GM12878 (cell line): Measurements from ENCODE around the gene PLXND1. TPM values are rescaled to one million over a fixed set of nuclear protein-coding genes. Genes with fewer than 3 reads are reported as not detected.

ENCODE experiments used
- ATAC-seq: fragments of 200-7000 bp; cut with Tn5 transposase; 3 replicates; pipeline ENCODE4 v1.9.1; 2020; ENCODE audit warnings: mild to moderate bottlenecking, moderate library complexity
- BruUV-seq: library from RNA; stranded (reverse); fragments of 400-500 nt; replicated peaks from 2 replicates; lab custom pipeline; 2021; lab: Mats Ljungman, UMichigan
- CTCF ChIA-PET: fragments of 300-600 bp; sonication (Branson Sonifier 250); formaldehyde crosslinking; extraction: SDS; loops from one replicate; lab custom pipeline; 2021; ENCODE audit warnings: inconsistent platforms; lab: Yijun Ruan, JAX
- POLR2A ChIA-PET: fragments of 350-600 bp; formaldehyde crosslinking; extraction: SDS; loops from one replicate; lab custom pipeline; 2021; ENCODE audit warnings: inconsistent platforms; lab: Charles Lee
- RAD21 ChIA-PET: fragments of 300-600 bp; sonication (Branson Sonifier 250); formaldehyde crosslinking; loops from one replicate; lab custom pipeline; 2023; ENCODE audit warnings: antibody characterized with exemption; ENCODE audit not compliant: unreplicated experiment; lab: Charles Lee
- SMC1A ChIA-PET: fragments of 300-600 bp; sonication (Branson Sonifier 250); formaldehyde crosslinking; loops from one replicate; lab custom pipeline; 2023; ENCODE audit not compliant: unreplicated experiment, uncharacterized antibody; lab: Charles Lee
- DNase-seq: peaks from one replicate; pipeline ENCODE4 v3.0.0-alpha.2; 2011; ENCODE audit warnings: low read depth, low spot score
- FAIRE-seq: peaks from 3 replicates; lab custom pipeline; 2011; peaks lifted over from hg19 to GRCh38; lab: Jason Lieb, UNC
- H2AFZ ChIP-seq: 2 replicates; pipeline ENCODE4 v1.6.0; 2011; ENCODE audit warnings: low read depth, low read length, control low read depth; ENCODE audit not compliant: control insufficient read depth
- H3K27ac ChIP-seq: 2 replicates; pipeline ENCODE4 v1.5.1; 2011; ENCODE audit warnings: control low read depth; ENCODE audit not compliant: control insufficient read depth, insufficient read depth
- H3K27me3 ChIP-seq, 2 experiments: replicated peaks in 1 of 2; 2 replicates each; pipeline versions ENCODE4 v1.6.0 to v1.6.1; 2011; ENCODE audit warnings: low read length in 1 of 2; ENCODE audit not compliant: control insufficient read depth in 2 of 2, insufficient read depth in 2 of 2
- H3K36me3 ChIP-seq, 2 experiments: 2 replicates each; pipeline ENCODE4 v1.5.1; 2011; ENCODE audit warnings: low read length in 1 of 2; ENCODE audit not compliant: control insufficient read depth in 2 of 2, insufficient read depth in 2 of 2
- H3K4me1 ChIP-seq: 2 replicates; pipeline ENCODE4 v1.6.1; 2011; ENCODE audit warnings: mild to moderate bottlenecking, low read length, moderate library complexity, mixed read lengths; ENCODE audit not compliant: control insufficient read depth, insufficient read depth
- H3K4me2 ChIP-seq: 2 replicates; pipeline ENCODE4 v1.6.0; 2011; ENCODE audit warnings: control low read depth; ENCODE audit not compliant: control insufficient read depth, insufficient read depth
- H3K4me3 ChIP-seq: fragments of 200-600 bp; sonication (generic); 2 replicates; pipeline ENCODE4 v1.5.1; 2016
- H3K79me2 ChIP-seq: 2 replicates; pipeline ENCODE4 v1.6.0; 2011; ENCODE audit warnings: low read length; ENCODE audit not compliant: control insufficient read depth, insufficient read depth
- H3K9ac ChIP-seq: 2 replicates; pipeline ENCODE4 v1.8.0; 2011; ENCODE audit warnings: low read length, control low read depth, mixed read lengths; ENCODE audit not compliant: control insufficient read depth, insufficient read depth
- H3K9me3 ChIP-seq: replicated peaks from 3 replicates; pipeline ENCODE4 v1.5.1; 2011; ENCODE audit warnings: mild to moderate bottlenecking, low read length; ENCODE audit not compliant: control insufficient read depth, insufficient read depth
- H4K20me1 ChIP-seq: 2 replicates; pipeline ENCODE4 v1.6.0; 2011; ENCODE audit not compliant: control insufficient read depth, insufficient read depth
- CEBPZ ChIP-seq: fragments of 150-350 bp; IDR thresholded peaks from 2 replicates; pipeline ENCODE4 v1.6.1; 2016; ENCODE audit warnings: low read depth, low read length
- CREB1 ChIP-seq: IDR thresholded peaks from 2 replicates; pipeline ENCODE4 v1.6.1; 2012; ENCODE audit warnings: low read depth, mild to moderate bottlenecking, inconsistent platforms
- CTCF ChIP-seq, 3 experiments: IDR thresholded peaks in 2 of 3; conservative IDR thresholded peaks in 1 of 3; 2 replicates each; pipeline ENCODE4 v1.5.1; 2011; ENCODE audit warnings: low read depth in 3 of 3, low read length in 3 of 3, mild to moderate bottlenecking in 3 of 3, control low read depth in 2 of 3, moderate library complexity in 2 of 3, inconsistent platforms in 1 of 3, mixed read lengths in 1 of 3; ENCODE audit not compliant: control insufficient read depth in 2 of 3, insufficient read depth in 1 of 3; ENCODE audit errors: extremely low read depth in 1 of 3
- E4F1 ChIP-seq: fragments of 450-650 bp; IDR thresholded peaks from 2 replicates; pipeline ENCODE4 v1.6.1; 2018; ENCODE audit warnings: borderline replicate concordance, mild to moderate bottlenecking; ENCODE audit not compliant: partially characterized antibody
- KAT2A ChIP-seq: conservative IDR thresholded peaks from 2 replicates; pipeline ENCODE4 v1.6.1; 2011; ENCODE audit warnings: low read depth, low read length; ENCODE audit not compliant: control insufficient read depth
- KDM1A ChIP-seq: fragments of 200-600 bp; sonication (generic); IDR thresholded peaks from 2 replicates; pipeline ENCODE4 v1.6.1; 2016; ENCODE audit warnings: borderline replicate concordance
- MEF2A ChIP-seq: IDR thresholded peaks from 2 replicates; pipeline ENCODE4 v1.6.1; 2011; ENCODE audit warnings: low read depth, mild to moderate bottlenecking, low read length, moderate library complexity; ENCODE audit not compliant: insufficient read depth
- PKNOX1 ChIP-seq: fragments of 450-650 bp; IDR thresholded peaks from 2 replicates; pipeline ENCODE4 v1.6.1; 2016; ENCODE audit warnings: mild to moderate bottlenecking
- SMAD5 ChIP-seq: IDR thresholded peaks from 2 replicates; pipeline ENCODE4 v1.6.1; 2016; ENCODE audit warnings: antibody characterized with exemption, low read depth
- ZNF622 ChIP-seq: fragments of 450-650 bp; IDR thresholded peaks from 2 replicates; pipeline ENCODE4 v1.6.1; 2017; ENCODE audit warnings: mild to moderate bottlenecking, inconsistent platforms
- ZNF687 ChIP-seq: fragments of 450-650 bp; IDR thresholded peaks from 2 replicates; pipeline ENCODE4 v1.6.1; 2017; ENCODE audit warnings: mild to moderate bottlenecking, moderate library complexity
- WGBS: methylation state at CpG from one replicate; pipeline ENCODE4 v1.1.6; 2016; ENCODE audit warnings: low lambda C conversion rate; ENCODE audit not compliant: insufficient replicate concordance, insufficient coverage; ENCODE audit errors: missing lambda C conversion rate; 5-methylcytosine and 5-hydroxymethylcytosine counted together
- in situ Hi-C: fragments of 300-500 bp; cut with MboI; formaldehyde crosslinking; loops from 9 replicates; pipeline ENCODE4 v1.14.3; 2018; ENCODE audit warnings: mixed read lengths
- intact Hi-C: fragments of 100-400 bp; cut with micrococcal nuclease; formaldehyde crosslinking; loops from one replicate; pipeline ENCODE4 v1.14.2; 2022; ENCODE audit not compliant: unreplicated experiment
- polyA plus RNA-seq, 11 experiments: library from polyadenylated mRNA; depleted of rRNA in 4 of 11; unstranded in 6 of 11; stranded (reverse) in 5 of 11; fragments of >200 nt; fragmentation: Nextera tagmentation in 4 of 11; fragmentation: Illumina TruSeq in 1 of 11; extraction: Ambion mirVana in 4 of 11; extraction: Trizol in 1 of 11; gene quantifications; 1 replicate in 1 of 11; 2 replicates in 10 of 11; pipeline versions ENCODE4 v1.2.1 to v1.2.3, GENCODE V29; 2011 to 2016; ENCODE audit warnings: inconsistent platforms in 2 of 11, missing spikeins in 2 of 11, low read depth in 1 of 11
- total RNA-seq, 4 experiments: library from RNA; depleted of rRNA in 3 of 4; stranded (reverse); fragments of >200 nt in 3 of 4; fragmentation: Illumina TruSeq in 1 of 4; extraction: Trizol in 1 of 4; gene quantifications; 2 replicates each; pipeline versions ENCODE4 v1.2.1 to v1.2.3, GENCODE V29; 2013 to 2021

The PLXND1 gene
- total and polyA plus RNA-seq, 10 of the 15 experiments (the other 5 are each of a cell fraction or from before 2014, with no cell fraction given): 0.01 to 2.3 (median 0.72) TPM; not detected in 7

GRCh38 chr3:129532261-129532660 lies 74.2 kb downstream of the PLXND1 start:
- SMC1A ChIA-PET: no interaction called here
- no peak overlapping the region for H3K4me2 ChIP-seq
- no peaks in the 10 kb centered on the region for H4K20me1 ChIP-seq
- POLR2A ChIA-PET: no interaction called here
- no peaks in the 10 kb centered on the region for H3K79me2 ChIP-seq
- in situ Hi-C loops: no loop called here
- no peak overlapping the region for H3K27ac ChIP-seq
- H3K4me3 ChIP-seq: no peak overlapping the region
- no peaks in the 10 kb centered on the region for H3K4me1 ChIP-seq
- ATAC-seq: no peak
- RAD21 ChIA-PET: no interaction called here
- no peak for DNase-seq
- no peaks in the 10 kb centered on the region for H3K36me3 ChIP-seq
- H3K27me3 ChIP-seq: no peaks in the 10 kb centered on the region
- H3K9ac ChIP-seq: no peak overlapping the region
- no TSS peak for BruUV-seq
- CTCF ChIA-PET: interaction anchor here (0.9 kb wide), 1 partner anchor 95 kb away, joined by 3 read pairs; no protein-coding TSS in a partner anchor
- FAIRE-seq: no peak
- intact Hi-C loops: no loop called here
- no peaks in the 10 kb centered on the region for H3K9me3 ChIP-seq
- no peak overlapping the region for H2AFZ ChIP-seq
- 59% methylated on average over 20 of the region's 20 CpGs for WGBS
- TF ChIP-seq CREB1: no peak
- no peak for TF ChIP-seq ZNF622
- no peak for TF ChIP-seq KAT2A
- TF ChIP-seq E4F1: no peak
- TF ChIP-seq ZNF687: no peak
- no peak for TF ChIP-seq PKNOX1
- no peak for TF ChIP-seq KDM1A
- TF ChIP-seq CTCF (IDR thresholded peaks at IDR 0.05 in 2 of 3, conservative IDR thresholded peaks at IDR 0.05 in 1 of 3; ENCODE audit: control insufficient read depth in 2 of 3, extremely low read depth in 1 of 3, insufficient read depth in 1 of 3, low read depth in 3 of 3, low read length in 3 of 3): no peak
- no peak for TF ChIP-seq CEBPZ
- no peak for TF ChIP-seq MEF2A
- TF ChIP-seq SMAD5: no peak
